Muscle of leg (tissue), 11 donors: ENCODE data around the gene RNU6-1. TPM values are rescaled to one million over a fixed set of nuclear protein-coding genes. Genes with fewer than 3 reads are reported as not detected.

Experiments used
- DNase-seq: peaks from one replicate; pipeline ENCODE4 v3.0.0; 2013
- H3K27ac ChIP-seq: one replicate; pipeline ENCODE4 v1.5.1; 2013; ENCODE audit warnings: mild to moderate bottlenecking, low read length, control low read depth
- H3K27me3 ChIP-seq: one replicate; pipeline ENCODE4 v1.6.1; 2013; ENCODE audit warnings: low read length; ENCODE audit not compliant: control insufficient read depth, insufficient read depth
- H3K36me3 ChIP-seq: one replicate; pipeline ENCODE4 v1.6.1; 2013; ENCODE audit warnings: low read length; ENCODE audit not compliant: control insufficient read depth, insufficient read depth
- H3K4me1 ChIP-seq: one replicate; pipeline ENCODE4 v1.6.1; 2013; ENCODE audit warnings: low read length; ENCODE audit not compliant: control insufficient read depth, insufficient read depth
- H3K4me3 ChIP-seq: one replicate; pipeline ENCODE4 v1.5.1; 2013; ENCODE audit warnings: low read length, control low read depth
- H3K9me3 ChIP-seq: replicated peaks from 2 replicates; pipeline ENCODE4 v1.6.1; 2013; ENCODE audit warnings: low read depth, low read length; ENCODE audit not compliant: control insufficient read depth
- WGBS: methylation state at CpG from one replicate; pipeline ENCODE4 v1.1.5; 2013; ENCODE audit warnings: missing lambda C conversion rate; ENCODE audit not compliant: insufficient coverage; 5-methylcytosine and 5-hydroxymethylcytosine counted together
- polyA plus RNA-seq, 8 donors: library from polyadenylated mRNA; unstranded; fragments of 120-200 nt; gene quantifications; one replicate each; pipeline versions ENCODE4 v1.2.1 to v1.2.3, GENCODE V29; 2013; ENCODE audit warnings: inconsistent platforms in 1 of 8, low replicate concordance in 1 of 8; ENCODE audit not compliant: insufficient read length in 8 of 8, insufficient read depth in 1 of 8
- total RNA-seq: library from RNA; stranded (reverse); fragments of 120-200 nt; gene quantifications from one replicate; pipeline ENCODE4 v1.2.4, GENCODE V29; 2013

The RNU6-1 gene
- total and polyA plus RNA-seq, 9 donors: not detected

DNA sequence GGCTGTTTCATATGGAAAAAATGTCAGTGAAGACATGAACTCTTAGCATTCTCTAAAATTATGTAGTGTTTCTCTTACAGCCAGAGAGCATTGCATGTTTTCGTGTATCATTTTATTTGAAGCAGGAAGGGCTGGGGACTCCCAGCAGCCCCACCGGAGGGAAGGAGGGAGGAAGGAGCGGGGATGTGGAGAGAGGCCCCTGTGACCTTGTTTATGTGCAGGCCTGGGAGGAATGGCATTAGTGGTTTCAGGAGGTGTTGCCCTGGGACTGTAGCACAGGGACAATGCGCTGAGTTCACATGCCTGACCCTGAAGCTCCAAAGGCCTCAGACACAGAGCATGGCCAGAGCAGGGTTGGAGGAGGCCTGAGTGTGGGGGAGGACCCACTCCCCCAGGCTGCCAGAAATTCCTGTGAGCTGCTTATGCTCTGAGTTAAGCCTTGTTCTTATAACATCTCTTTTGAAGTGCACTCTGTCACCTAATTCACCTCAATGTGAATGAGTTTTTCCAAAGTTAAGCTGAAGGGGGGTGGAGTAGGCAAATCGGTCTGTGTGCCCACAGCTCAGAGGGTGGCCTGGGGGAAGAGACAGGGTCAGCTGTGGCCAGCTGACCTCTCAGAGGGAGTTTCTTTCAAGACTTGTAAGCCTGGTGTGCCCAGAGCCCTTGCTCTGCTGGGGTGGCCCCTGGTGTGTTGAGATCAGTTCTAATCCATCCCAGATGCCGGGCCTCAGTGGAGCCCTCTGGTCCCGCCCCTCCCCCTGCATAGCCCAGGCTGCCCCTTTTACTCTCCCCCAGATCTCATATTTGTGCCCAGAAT lies 3.9 kb upstream of the RNU6-1 start:
- Histone ChIP-seq H3K27me3 (no peaks in the 10 kb centered on the region), H3K4me3 (no peak overlapping the region), H3K27ac (peak overlapping the region; percentile 76), H3K9me3 (no peaks in the 10 kb centered on the region), H3K4me1 (peaks cover 24% of the 10 kb centered on the region), H3K36me3 (no peaks in the 10 kb centered on the region)
- 9% methylated on average over 2 of the region's 7 CpGs for WGBS
- DNase-seq: peak; percentile 67

DNA sequence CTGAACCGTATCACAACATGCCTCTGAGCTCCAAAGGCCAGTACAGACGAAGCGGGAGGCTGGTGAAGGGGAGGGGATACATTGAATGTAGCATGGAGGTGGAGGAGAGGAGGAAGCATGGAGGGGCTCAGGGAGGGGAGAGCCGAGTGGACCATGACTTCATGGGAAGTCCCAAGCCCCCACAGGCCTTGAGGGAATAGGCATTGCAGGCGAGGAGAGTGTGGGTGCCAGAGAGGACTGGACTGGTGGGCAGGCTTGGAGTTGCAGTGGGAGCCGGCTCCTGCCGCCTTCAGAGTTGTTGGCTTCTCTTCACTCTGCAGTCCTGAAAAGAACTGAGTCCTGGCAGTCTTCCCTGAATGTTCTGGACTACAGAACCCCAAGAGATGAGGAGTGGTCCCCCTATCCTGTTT lies 3.3 kb upstream of the RNU6-1 start:
- H3K4me1 ChIP-seq: peaks cover 27% of the 10 kb centered on the region
- WGBS: 38% methylated on average over 7 of the region's 7 CpGs
- no peaks in the 10 kb centered on the region for H3K9me3 ChIP-seq
- DNase-seq: no peak
- H3K36me3 ChIP-seq: no peaks in the 10 kb centered on the region
- H3K27ac ChIP-seq: peak overlapping the region; percentile 76
- H3K27me3 ChIP-seq: peaks cover 3% of the 10 kb centered on the region
- no peak overlapping the region for H3K4me3 ChIP-seq

DNA sequence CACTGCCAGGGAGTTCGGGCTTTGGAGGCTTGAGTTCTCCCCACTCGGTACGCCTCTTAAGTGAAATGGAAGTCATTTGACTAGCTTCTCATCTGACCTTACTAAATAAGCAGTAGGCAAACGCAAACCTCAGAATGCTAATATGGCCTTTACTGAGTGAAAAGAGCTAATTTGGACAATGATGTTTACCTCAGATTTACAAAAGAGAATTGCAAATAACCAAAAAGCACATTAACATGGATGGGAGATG lies 1.6 kb upstream of the RNU6-1 start:
- Histone ChIP-seq H3K4me3 (peak overlapping the region; percentile 99), H3K9me3 (no peaks in the 10 kb centered on the region), H3K27me3 (peaks cover 12% of the 10 kb centered on the region), H3K36me3 (no peaks in the 10 kb centered on the region), H3K27ac (peak overlapping the region; percentile 100), H3K4me1 (peaks cover 34% of the 10 kb centered on the region)
- no CpG with 5 or more reads among the region's 4 CpGs for WGBS
- DNase-seq: no peak

DNA sequence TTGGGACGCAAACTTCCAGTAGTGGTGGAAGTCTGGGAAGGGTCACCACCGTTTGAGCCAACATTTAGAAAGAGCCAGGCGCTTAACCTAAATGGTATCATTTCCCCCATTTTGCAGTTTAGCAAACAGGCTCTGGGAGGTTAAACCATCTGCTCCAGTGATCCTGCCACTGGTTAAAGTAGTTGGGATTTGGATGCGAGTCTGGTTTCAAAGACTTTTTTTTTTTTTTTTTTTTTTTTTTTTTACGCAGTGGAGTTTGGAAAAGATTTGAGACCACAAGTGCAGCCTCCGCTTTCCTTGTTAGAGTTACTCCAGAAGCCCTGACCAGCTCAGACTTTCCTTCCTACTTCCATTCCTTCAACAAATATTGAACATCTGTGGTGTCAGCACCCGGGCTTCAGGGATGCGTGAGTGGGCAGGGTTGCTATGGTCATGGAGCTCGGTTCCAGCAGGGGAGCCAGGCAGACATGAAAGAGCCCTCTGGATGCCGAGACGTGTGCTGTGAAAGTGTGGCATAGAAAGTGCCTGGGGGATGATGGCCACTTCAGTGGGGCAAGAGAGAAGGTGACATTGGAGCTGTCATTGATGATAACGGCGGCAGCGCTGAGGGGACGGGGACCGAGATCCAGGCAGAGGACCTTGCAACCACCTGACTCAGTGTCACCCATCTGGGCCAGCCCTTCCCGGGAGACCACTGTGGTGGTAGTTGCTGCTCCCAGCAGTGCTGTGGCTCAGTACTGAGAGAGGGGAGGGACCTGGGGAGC lies 1.1 kb upstream of the RNU6-1 start:
- Histone ChIP-seq H3K27me3 (peaks cover 15% of the 10 kb centered on the region), H3K27ac (peak overlapping the region; percentile 100), H3K4me1 (peaks cover 37% of the 10 kb centered on the region), H3K36me3 (no peaks in the 10 kb centered on the region), H3K9me3 (no peaks in the 10 kb centered on the region), H3K4me3 (peak overlapping the region; percentile 99)
- DNase-seq: peak; percentile 90
- WGBS: 17% methylated on average over 11 of the region's 17 CpGs

DNA sequence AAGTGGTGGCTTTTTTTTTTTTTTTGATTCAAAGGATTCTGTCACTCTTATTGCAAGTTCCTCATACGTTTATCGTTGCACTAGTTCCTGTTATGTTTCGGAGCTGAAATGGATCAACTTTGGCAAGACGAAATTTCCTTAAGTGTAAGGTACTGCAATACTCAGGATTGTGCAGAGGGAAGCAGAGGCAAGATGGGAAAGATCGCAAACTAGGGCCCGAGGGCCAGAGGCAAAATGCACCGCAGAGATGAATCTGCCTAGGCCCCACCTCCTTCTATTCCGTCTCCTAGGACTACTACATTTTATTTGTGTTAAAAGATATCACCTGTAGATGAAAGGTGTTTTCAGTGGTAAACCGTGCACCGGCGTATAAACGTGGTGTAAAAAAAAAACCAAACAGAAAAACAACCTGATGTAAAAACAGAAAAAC lies 331 bp downstream of the RNU6-1 start:
- peak overlapping the region; percentile 99 for H3K4me3 ChIP-seq
- H3K36me3 ChIP-seq: no peaks in the 10 kb centered on the region
- peak overlapping the region; percentile 100 for H3K27ac ChIP-seq
- peaks cover 29% of the 10 kb centered on the region for H3K27me3 ChIP-seq
- no CpG with 5 or more reads among the region's 12 CpGs for WGBS
- peaks cover 50% of the 10 kb centered on the region for H3K4me1 ChIP-seq
- peak; percentile 71 for DNase-seq
- no peaks in the 10 kb centered on the region for H3K9me3 ChIP-seq

DNA sequence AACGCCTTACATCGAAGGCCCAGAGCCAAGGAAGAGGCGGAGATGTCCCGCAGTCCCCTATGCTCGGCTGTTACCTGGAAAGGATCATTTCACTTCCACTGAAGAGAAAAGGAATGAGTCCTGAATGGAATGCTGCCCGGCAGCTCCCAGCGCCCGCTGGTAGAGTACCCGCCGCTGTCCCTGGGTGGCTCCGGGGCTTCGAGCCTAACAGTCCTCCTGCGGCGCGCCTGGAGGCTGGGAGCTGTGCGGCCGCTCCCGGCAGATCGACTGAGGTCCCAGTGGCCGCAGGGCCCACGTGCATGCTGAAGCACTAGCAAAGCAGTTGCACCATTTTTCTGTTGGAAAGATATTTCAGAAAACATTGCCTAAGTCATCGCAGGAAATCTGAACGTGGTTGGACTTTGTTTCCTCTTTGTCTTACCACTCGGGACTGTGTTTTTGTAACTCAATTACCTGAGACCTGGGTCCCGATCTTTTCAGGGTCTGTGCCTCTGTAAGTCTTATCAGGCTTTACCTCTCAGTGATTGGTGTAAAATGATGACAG lies 984 bp downstream of the RNU6-1 start:
- peak overlapping the region; percentile 3 for H3K4me3 ChIP-seq
- DNase-seq: no peak
- H3K9me3 ChIP-seq: no peaks in the 10 kb centered on the region
- H3K27ac ChIP-seq: peak overlapping the region; percentile 50
- H3K36me3 ChIP-seq: no peaks in the 10 kb centered on the region
- H3K27me3 ChIP-seq: peaks cover 36% of the 10 kb centered on the region
- WGBS: 3% methylated on average over 18 of the region's 25 CpGs
- peaks cover 51% of the 10 kb centered on the region for H3K4me1 ChIP-seq

DNA sequence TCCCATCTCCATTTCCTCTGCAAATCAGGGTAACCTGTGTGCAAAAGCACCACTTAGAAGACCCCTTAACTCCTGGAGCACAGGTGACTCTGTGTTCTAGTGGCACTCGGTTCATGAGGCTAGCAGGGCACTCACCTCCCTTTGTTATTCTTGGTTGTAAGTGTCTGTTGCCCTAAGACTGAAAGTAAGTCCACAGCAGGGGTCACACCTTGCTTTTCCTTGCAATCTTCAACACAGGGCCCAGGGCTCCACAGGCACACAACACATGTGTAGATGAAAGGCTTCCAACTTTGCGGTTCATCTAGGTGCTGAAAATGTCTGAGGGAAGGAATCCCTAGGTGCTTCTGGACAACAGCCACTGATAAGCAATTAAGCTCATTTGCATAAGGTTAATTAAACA lies 2.9 kb downstream of the RNU6-1 start:
- no peaks in the 10 kb centered on the region for H3K36me3 ChIP-seq
- H3K27ac ChIP-seq: no peak overlapping the region
- no peaks in the 10 kb centered on the region for H3K9me3 ChIP-seq
- no peak for DNase-seq
- peaks cover 59% of the 10 kb centered on the region for H3K4me1 ChIP-seq
- peaks cover 55% of the 10 kb centered on the region for H3K27me3 ChIP-seq
- H3K4me3 ChIP-seq: no peak overlapping the region
- WGBS: no CpG with 5 or more reads among the region's 2 CpGs

DNA sequence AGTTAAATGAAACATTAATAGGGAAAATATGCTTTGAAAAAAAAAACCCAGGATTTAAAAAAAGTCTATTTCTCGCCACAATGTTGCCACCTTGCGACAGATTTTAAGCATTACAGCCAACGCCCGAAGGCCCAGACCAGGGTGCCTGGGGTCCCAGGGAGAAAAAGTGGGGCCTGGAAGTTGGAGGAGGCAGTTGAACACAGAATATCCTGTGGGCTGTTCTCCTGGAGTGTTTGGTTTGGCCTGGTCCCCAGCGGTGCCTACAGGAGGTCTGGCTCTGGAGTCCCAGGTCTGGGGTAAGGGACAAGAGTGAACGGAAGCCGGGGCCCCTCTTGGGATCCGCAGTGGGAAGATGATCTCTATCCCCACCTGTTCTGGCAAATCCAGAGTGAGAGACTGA lies 3.4 kb downstream of the RNU6-1 start:
- Histone ChIP-seq H3K9me3 (no peaks in the 10 kb centered on the region), H3K36me3 (no peaks in the 10 kb centered on the region), H3K27ac (no peak overlapping the region), H3K4me1 (peaks cover 60% of the 10 kb centered on the region), H3K27me3 (peaks cover 58% of the 10 kb centered on the region), H3K4me3 (peak overlapping the region; percentile 15)
- 50% methylated on average over 2 of the region's 8 CpGs for whole genome bisulfite sequencing
- DNase-seq: peak; percentile 67

DNA sequence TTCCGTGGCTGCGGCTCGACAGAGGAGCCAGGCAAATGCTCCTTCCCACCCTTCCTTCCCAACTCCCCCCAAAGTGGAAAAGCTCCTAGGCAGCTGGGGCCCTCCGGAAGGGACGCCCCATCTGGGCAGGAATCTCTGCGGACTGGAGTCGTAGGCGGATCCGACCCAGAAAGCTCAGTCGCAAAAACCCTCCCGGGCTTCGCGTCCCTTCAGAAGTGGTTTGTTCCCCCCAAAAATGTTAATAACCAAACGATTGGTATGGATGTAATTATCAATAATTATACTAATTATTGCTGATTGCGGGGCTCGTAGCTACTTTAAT lies 3.8 kb downstream of the RNU6-1 start:
- DNase-seq: no peak
- peaks cover 62% of the 10 kb centered on the region for H3K27me3 ChIP-seq
- H3K36me3 ChIP-seq: no peaks in the 10 kb centered on the region
- no peaks in the 10 kb centered on the region for H3K9me3 ChIP-seq
- H3K4me1 ChIP-seq: peaks cover 57% of the 10 kb centered on the region
- WGBS: 9% methylated on average over 7 of the region's 16 CpGs
- no peak overlapping the region for H3K27ac ChIP-seq
- peak overlapping the region; percentile 15 for H3K4me3 ChIP-seq

DNA sequence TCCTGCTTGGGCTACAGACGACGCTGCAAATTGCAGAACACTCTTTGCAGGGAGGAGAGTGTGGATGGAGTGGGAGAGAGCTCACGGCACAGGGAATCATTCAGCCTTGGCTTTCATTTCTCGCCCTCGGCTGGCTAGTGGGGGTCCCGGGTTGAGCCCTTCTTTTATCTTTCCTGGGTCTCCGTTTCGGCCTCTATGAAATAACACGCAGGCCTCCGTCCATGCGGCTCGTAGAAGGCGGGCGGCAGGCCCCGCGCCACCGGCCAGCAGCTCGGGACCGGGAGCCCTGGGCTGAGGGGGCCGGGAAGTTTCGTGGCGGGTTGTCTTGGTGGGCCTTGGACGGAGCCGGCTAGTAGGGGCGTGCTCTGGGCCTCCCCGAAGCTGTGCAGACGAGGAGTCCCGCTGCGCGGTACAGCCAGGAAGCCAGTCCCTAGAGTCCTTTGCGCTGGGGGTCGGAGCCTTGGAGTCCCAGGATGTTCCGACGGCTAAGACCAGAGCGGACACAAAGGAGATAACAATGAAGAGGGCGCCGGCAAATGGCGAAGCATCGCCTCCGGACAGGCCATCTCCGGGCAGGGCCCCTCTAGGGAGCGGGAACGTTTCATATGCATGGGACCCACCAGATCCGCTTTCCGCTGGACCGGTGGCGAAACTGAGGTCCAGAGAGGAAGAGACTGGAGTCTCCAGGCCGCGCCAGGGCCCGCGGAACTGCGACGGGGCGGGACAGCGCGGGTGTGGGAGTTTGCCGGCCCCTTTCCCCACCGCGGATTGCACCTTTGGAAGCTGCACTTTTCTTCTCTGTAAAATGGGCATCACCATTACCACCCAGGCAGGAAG lies 4.3 kb downstream of the RNU6-1 start:
- H3K27ac ChIP-seq: no peak overlapping the region
- H3K27me3 ChIP-seq: peaks cover 68% of the 10 kb centered on the region
- peak overlapping the region; percentile 28 for H3K4me3 ChIP-seq
- WGBS: 16% methylated on average over 48 of the region's 59 CpGs
- DNase-seq: no peak
- H3K9me3 ChIP-seq: no peaks in the 10 kb centered on the region
- H3K4me1 ChIP-seq: peaks cover 54% of the 10 kb centered on the region
- no peaks in the 10 kb centered on the region for H3K36me3 ChIP-seq
